Ecto neural progenitor cell (in vitro differentiated cells): ENCODE measurements around the gene PTPN23.

Experiments used
- DNase-seq: peaks from one replicate; pipeline ENCODE4 v3.0.0-alpha.2; 2018; ENCODE audit warnings: low spot score

Gene PTPN23

GRCh38 chr3:47374587-47374986 lies 6.2 kb upstream of the PTPN23 start:
- DNase-seq: no peak

GRCh38 chr3:47376393-47376792 lies 4.4 kb upstream of the PTPN23 start:
- DNase-seq: no peak

- DNase-seq: no peak
These were observed 3.6 kb upstream of the PTPN23 start for GRCh38 chr3:47377186-47377585.

- no peak for DNase-seq
These were observed 2.0 kb upstream of the PTPN23 start for GRCh38 chr3:47378869-47379268.

- no peak for DNase-seq
These were observed 1.4 kb upstream of the PTPN23 start for GRCh38 chr3:47379411-47379899.

GRCh38 chr3:47380026-47380600 lies 708 bp upstream of the PTPN23 start:
- no peak for DNase-seq

GRCh38 chr3:47381317-47382157 lies 716 bp downstream of the PTPN23 start:
- DNase-seq: peak; percentile 86

- no peak for DNase-seq
These were observed 3.6 kb downstream of the PTPN23 start for GRCh38 chr3:47384425-47384824.

- DNase-seq: no peak
These were observed 4.2 kb downstream of the PTPN23 start for GRCh38 chr3:47385007-47385406.

GRCh38 chr3:47385796-47386195 lies 5.0 kb downstream of the PTPN23 start:
- DNase-seq: no peak

- DNase-seq: no peak
These were observed 12.1 kb downstream of the PTPN23 start for GRCh38 chr3:47392933-47393332.

- no peak for DNase-seq
These were observed 13.5 kb downstream of the PTPN23 start for GRCh38 chr3:47394140-47394870.

GRCh38 chr3:47394881-47395280 lies 14.1 kb downstream of the PTPN23 start:
- no peak for DNase-seq

GRCh38 chr3:47398228-47398627 lies 17.4 kb downstream of the PTPN23 start:
- DNase-seq: no peak

- DNase-seq: no peak
These were observed 18.2 kb downstream of the PTPN23 start for GRCh38 chr3:47399016-47399415.

- no peak for DNase-seq
These were observed 18.9 kb downstream of the PTPN23 start for GRCh38 chr3:47399531-47400270.

- DNase-seq: no peak
These were observed 23.6 kb downstream of the PTPN23 start for GRCh38 chr3:47404431-47404876.

GRCh38 chr3:47404955-47405790 lies 24.4 kb downstream of the PTPN23 start:
- no peak for DNase-seq

GRCh38 chr3:47405820-47406761 lies 25.3 kb downstream of the PTPN23 start:
- DNase-seq: no peak

- no peak for DNase-seq
These were observed 25.9 kb downstream of the PTPN23 start for GRCh38 chr3:47406762-47407149.
